Measurements from ENCODE around the gene NOSTRIN.
"Not testable (repeated sequence)": the region's sequence is repeated elsewhere in the genome, so short reads cannot be mapped to it uniquely, and the experiment has no call there.

The NOSTRIN gene, protein sequence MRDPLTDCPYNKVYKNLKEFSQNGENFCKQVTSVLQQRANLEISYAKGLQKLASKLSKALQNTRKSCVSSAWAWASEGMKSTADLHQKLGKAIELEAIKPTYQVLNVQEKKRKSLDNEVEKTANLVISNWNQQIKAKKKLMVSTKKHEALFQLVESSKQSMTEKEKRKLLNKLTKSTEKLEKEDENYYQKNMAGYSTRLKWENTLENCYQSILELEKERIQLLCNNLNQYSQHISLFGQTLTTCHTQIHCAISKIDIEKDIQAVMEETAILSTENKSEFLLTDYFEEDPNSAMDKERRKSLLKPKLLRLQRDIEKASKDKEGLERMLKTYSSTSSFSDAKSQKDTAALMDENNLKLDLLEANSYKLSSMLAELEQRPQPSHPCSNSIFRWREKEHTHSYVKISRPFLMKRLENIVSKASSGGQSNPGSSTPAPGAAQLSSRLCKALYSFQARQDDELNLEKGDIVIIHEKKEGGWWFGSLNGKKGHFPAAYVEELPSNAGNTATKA

DNA sequence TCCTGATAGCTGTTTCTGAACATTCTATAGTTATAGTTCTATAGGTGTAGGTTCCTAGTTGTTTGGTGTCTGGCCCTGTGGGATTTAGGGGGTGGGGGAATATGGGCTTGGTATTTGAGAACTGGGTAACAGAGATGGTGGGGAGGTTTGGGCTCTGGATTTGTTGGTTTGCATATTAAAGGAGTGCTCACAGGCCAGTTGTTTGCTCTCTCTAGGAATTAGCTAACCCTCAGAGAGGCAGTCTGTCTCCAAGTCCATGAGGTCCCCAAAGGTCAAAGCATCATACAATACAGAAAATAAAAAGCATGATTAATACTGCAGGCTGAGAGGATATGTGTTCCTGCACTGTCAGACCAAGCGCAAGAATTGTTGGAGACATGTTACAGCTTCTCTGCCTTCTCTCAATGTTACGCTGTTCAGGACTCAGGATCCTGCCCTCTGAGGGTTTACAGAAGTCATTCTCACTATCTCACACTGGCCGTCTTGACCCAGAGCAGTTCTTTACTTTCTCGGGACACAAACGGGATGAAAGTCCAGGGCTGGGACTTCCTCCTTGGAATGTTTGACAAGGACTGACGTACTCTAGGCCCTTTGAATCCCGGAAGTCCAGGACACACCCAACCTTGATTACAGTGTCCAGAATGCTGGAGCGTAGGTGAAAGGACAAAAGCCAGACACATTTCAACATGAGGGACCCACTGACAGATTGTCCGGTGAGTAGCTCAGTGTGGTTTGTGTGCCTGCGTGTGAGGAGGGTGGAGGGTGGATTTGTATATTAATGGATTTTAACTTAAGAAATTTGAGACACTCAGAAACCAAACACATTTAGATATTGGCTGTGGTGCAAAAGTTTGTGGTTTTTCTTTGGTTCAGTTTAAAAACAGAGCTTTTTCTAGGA, at the start of gene NOSTRIN:
Gene NOSTRIN, plus strand, starts transcription at position 677 of the 898 bp plus-strand sequence. Its CDS starts 10 bp downstream, at position 687.
- no peak for DNase-seq (ENCODE audit: low read depth)

DNA sequence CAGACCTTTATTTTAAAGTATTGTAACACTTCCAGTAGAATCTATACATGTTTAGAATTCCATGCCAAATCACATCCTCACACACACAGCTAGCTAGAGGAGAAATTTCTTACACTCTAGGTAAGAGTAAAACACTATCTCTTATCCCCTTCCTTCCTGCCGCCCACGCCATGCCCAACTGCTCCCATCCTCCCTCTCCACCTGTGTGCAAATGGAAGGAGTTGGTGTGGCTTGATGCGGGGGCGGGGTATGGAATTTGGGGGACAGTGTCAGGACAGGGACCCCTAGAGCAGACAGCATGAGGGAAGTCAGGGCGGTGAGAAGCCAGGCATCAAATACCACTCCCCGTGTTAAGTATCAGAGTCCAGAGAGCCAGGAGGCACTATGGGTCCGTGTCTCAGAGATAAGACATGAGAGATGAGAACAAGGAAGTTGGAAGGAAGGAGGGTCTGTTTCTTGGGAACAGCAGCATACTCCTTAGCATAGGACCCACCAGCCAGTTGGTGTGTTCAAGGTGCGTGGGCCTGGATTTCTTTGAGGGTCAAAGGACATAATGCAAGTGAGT, 48.6 kb upstream of the NOSTRIN start:
- DNase-seq (ENCODE audit: low read depth), result no peak

DNA sequence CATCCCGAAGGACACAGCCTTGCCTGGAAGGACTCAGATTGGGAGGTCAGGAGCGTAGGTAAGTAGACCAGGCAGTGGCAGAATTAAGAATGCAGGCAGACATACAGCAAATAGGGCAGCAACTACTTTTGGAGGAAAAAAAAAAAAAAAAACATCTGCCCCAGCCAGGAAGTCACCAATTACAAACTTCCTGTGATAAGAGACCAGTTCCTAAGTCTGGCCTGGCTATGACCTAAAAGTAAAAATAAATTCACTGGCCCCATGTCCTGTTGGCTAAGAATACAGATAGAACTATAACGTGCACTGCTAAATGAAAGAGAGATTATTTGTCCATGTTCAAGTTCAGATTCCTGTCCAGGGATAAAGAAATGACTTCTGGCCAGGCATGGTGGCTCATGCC, 45.2 kb upstream of the NOSTRIN start:
- DNase-seq (ENCODE audit: low read depth), result no peak

DNA sequence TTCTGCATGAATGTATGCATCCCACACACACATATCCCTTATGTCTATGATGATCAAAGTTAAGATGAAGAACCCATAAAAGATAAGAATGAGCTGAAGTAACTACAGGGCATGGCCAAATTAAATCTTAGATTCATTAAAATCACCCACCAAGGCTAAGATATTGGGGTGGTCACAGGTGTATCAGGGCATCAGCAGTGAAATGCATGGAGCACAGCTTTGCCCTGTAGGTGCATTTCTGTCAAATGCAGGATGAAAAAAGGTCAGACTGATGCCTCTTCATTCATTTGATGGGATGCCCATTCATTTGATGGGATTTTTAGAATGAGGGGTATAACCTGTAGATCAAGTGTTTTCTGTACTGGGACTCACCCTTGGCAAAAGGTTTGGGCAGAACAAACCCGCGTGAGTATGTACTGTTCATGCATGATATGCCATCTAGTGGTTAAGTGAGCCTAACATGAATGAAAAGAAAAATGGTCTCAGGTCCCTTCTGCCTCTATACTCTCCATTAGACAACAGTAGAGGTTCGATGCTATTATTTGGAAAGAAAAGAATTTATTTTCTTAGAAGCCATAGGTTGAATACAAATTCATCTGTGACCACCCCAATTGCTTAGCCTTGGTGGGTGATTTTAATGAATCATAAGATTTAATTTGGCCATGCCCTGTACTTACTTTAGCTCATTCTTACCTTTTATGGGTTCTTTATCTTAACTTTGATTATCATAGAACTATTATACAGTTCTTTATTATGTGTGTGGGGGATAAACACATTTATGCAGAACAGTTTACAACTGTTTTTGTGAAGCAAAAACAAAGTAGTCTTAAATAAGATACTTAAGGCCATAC, 43.2 kb upstream of the NOSTRIN start:
- DNase-seq (ENCODE audit: low read depth), result peak; percentile 62

DNA sequence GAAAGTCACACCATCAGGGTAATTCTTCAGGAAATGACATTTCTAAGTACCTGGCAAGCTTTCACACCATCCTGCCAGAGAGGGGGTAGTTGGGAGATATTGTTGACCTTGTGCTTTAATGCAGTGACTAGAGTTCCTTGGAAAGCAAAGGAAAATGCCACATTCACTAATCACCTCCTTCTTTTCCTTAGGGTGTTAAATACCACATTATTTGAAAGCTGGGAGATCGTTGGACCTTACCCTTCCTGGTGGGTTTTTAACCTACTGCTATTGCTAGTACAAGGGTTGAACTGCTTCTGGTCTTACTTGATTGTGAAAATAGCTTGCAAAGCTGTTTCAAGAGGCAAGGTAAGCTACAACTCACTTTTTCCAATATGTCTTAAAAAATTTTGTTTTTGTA, 37.0 kb upstream of the NOSTRIN start:
- no peak for DNase-seq (ENCODE audit: low read depth)

DNA sequence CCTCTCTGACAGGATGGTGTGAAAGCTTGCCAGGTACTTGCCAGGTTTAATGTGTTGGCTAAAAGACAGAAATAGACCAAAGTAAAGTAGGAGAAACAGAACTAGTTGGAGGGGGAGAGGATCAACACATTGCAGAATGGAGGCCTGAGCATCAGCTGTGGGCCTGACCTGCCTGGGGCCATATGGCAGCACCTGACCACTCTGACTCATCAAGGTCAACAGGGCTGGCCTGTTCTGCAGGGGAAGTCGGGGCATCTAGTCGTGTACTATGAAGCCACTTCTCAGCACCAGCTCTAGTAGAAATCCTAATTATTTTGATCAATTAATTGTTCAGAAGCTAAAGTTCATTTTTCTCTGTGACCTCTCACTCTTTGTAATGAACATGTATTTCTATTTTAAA, 35.8 kb upstream of the NOSTRIN start:
- DNase-seq (ENCODE audit: low read depth), result no peak

DNA sequence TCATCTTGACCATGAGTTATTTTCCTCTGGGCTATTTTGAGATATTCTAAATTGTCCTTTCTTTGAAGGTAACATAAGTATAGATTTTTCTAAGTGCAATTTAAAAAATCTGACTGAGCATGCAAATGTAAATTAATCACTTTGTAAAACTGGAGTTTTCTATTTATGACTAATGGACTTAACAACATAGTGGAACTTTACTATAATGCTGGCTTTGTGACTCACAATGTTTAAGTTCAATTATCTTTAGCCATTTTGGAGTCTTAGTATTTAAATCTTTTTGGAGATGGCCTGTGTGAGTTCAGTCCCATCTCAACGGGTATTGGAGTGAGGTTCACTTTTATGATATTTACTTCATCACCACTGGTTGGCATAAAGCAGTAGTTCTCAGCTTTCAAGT, 35.2 kb upstream of the NOSTRIN start:
- DNase-seq (ENCODE audit: low read depth), result peak; percentile 4

DNA sequence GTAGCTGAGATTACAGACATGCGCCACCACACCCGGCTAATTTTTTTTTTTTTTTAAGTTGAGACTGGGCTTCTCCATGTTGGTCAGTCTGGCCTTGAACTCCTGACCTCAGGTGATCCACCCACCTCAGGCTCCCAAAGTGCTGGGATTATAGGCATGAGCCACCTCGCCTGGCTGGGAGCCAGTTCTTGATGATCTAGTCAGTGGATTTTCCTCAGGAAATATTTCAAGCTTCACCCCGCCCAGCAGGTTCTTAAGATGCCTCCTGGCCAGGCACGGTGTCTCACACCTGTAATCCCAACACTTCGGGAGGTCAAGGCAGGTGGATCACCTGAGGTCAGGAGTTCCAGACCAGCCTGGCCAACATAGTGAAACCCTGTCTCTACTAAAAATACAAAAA, 34.1 kb upstream of the NOSTRIN start:
- DNase-seq (ENCODE audit: low read depth), result not testable (repeated sequence)

DNA sequence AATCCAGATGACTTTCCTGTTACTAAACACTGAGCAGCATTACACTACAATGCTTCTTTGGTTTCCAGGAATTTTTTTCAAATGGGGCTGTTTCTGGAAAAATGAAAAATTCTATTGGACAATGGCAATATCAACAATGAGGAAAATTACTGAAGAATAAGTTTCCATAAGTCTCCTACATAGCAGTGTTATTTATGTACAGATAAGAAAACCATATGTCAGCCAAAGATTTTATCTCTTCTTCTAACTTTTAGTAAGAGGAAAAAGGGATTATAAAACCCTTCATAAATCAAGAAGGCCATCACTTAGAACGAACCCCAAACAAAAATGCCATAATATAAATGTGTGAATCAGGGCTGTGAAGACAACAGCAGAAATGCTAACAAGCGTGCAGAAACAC, 31.6 kb upstream of the NOSTRIN start:
- no peak for DNase-seq (ENCODE audit: low read depth)

DNA sequence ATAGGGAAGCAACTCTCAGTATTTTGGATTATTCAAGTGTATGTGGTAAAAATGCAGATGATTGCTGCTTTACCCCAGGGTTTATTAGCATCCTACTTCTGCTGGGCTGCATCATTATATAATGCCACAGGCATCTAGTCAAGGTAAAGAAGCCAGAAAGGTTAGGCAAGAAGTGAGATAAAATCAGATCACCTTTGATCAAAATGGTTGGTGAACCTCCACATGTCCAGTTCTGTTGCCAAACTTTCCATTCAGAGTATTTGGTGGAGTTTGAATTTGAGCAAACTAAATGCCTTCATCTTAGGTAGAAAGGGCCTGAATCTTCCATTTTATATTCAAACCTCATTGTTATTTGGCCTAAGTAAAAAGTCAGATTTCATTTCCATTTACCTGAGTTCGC, 29.7 kb upstream of the NOSTRIN start:
- DNase-seq (ENCODE audit: low read depth), result no peak

DNA sequence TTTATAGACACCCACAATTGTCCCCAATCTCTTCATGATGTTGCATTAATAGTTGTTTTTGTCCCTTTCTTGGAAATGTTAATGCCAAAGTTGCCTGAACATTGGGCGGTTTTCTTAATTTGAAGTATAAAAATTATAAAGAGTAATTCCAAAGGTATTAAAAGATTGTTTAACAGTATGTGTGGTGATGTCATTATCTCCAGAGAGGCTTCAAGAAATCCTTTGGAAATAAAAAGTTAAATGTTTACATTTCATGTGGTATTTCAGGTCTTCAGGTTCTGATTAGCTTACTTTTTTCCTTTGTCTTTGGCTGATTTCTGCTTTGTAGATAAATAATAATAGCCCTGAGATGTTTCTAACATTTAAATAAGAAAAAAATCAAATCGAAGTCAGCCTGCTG, 29.3 kb upstream of the NOSTRIN start:
- no peak for DNase-seq (ENCODE audit: low read depth)

DNA sequence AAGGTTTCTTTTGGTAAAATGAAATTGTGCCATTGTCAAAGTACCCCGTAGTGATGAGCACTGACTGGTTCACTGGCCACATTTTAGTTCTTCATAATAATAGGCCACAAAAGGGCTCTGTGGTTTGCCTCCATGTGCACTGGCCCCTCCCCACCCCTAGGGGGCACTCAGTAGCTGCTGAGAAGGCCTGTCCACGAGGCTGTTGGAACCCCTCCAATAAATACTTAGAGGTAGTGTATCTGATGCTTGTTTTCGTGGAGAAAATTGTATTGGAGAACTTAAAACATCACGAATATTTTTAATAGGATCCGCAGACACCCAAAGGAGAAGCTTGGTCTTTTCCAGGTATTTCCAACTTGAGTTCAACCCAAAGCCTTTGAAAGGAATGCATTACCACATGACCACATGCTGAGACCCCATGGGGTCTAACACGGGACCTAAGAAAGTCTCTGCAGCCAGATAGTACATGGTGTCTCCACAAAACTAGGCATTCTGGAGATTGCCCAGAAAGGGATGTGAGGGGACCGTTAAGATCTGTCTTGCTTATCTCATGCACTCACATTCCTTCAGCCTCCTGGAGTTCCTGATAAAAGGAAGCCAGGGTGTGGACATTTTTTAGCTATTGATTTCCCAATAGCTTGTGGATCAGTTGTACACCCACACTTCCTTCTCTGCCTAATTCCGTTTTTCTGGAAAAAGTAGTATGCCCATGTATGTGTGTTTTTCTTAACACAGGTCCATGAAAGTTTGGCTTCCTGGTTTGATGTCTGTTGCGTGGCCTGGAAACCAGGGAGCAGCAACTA, 28.5 kb upstream of the NOSTRIN start:
- peak; percentile 70 for DNase-seq (ENCODE audit: low read depth)

DNA sequence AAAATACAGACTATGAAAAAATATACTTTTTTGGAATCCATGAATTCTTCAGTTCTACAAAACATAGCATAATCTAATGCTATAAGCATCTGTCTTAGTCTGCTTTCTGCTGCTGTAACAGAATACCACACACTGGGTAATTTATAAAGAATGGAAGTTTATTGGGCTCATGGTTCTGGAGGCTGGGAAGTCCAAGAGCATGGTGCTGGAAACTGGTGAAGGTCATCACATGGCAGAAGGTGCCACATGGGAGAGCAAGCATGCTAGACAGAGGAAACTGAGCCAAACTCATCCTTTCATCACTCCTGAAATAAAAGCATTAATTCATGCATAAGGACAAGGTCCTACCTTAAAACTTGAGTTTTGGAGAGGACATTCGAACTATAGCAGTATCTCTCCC, 26.6 kb upstream of the NOSTRIN start:
- no peak for DNase-seq (ENCODE audit: low read depth)

DNA sequence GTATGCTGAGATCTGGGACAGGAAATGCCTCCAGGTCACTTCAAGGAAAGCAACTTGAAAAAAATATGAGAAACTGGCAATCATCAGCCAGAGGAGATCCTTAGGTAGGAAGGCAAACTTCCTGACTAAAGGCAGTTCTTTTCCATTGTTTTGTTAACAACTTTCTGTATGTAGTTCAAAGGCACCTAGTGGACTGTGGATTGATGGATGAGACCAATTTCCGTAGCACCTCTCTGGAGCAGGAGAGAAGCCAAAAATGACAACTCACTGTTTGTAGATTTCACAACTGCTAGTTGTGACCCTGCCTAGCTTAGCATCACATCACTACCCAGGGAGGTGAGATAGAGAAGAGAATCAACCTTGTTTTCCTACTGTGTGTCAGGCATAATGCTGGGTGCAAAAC, 21.8 kb upstream of the NOSTRIN start:
- DNase-seq (ENCODE audit: low read depth), result no peak

DNA sequence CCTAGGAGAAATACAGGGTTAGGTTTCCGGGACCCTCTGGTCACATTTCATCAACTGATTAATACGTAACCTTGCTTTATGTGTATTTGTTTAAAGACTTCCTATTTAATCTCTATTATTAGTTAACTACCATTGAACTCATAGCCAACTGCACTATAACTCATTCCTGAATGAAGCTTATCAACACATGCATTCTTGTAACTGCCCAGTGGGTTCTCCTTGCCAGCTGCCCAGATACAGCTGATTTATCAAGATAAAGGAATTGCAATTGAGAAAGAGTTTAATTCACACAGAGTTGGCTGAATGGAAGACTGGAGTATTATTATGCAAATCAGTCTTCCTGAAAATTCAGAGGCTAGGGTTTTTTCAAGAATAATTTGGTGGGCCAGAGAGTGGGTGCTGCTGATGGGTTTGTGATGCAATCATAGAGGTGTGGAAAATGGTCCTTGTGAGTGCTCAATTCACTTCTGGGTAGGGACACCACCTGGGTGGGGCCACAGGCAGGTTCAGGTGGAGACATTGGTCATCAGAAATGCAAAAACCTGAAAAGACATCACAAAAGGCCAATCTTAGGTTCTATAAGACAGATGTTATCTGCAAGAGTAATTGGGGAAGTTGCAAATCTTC, 21.1 kb upstream of the NOSTRIN start:
- no peak for DNase-seq (ENCODE audit: low read depth)

DNA sequence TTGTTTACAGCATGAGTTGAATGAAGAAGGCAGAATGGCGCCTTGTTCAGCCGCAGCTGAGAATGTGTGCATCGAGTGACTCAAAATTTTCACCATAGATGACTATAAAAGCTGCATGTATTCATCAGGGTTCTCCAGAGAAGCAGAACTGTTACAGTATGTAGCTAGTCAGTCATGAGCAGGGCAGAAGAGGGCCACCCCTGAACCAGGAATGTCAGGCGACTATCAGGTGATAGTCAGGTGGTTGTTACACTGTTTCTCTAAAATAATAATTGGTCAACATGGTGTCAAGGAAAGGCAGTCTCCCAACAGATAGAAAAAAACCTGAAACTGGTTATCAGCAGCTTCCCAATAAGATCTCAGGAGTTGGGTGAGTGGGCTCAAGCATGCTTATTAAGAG, 20.2 kb upstream of the NOSTRIN start:
- DNase-seq (ENCODE audit: low read depth), result no peak

DNA sequence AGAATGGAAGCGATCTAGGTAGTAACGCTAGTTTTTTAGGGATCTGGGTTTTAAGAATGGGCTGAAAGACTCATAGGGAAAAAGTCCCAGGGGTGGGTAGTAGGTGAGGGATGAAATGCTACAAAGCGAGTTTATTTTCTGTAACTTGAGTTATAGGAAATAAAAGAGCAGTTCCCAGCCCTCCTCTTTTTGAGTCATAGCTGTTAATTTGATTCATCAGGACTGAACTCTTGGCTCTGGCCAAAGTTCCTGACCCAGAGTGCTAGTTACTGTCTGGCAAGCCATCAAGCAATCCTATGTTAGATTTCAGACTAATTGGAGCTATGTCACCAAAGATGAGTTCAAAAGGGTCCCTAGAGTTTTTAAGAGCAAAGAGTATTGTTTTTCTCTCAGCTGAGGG, 17.4 kb upstream of the NOSTRIN start:
- no peak for DNase-seq (ENCODE audit: low read depth)

DNA sequence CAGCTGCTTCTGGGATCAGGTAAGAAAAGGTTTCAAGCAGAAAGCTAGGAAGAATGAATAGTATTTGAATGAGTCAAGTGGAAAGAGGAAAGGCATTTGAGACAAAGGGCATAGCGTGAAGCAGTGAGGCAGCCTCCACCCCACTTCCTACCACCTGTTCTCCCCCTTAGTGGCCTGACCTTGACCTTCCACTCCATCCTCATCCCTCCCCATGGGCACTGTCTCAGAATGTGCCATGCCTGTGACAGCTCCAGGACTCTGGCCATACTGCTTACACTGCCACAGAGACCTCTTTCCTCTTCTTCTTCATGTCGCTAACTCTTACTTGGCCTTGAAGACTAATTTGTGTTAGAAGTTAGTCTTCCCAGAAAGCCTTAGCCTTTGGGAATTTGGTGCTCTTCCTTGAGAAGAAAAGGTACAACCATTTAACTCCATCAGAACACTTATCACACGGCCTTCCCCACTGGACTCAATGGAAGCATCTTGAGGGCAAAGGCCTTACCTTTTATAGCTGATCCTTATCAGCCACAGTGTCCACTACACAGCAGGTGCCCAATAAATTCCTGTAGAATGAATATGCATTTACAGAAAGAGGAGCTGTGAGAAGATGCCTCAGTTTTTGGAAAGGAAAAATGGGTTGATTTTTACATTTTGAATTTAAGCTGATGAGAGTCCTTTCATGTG, 15.2 kb upstream of the NOSTRIN start:
- no peak for DNase-seq (ENCODE audit: low read depth)

DNA sequence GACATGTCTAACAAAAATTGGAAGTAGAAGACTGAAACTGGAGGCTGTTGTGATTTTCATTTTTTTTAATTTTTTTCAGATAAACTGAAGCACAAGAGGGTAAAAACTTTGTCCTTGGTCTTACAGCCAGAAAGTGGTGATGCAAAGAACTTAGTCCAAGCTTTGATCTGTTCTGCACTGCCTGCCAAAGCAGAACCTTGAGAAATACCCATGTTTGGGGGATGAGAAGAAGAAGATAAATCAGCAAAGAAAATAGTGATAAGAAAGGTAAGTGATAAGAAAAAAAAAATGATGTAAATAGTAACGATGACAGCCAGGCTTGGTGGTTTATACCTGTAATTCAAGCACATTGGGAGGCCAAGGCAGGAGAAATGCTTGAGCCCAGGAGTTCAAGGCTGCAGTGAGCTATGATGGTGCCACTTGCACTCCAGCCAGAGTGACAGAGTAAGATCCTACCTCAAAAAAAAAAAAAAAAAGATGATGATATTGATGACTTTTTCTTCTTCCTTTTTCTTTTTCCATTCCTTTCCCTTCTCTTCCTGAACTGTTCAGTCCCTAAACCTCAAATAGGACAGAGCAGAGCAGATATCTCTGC, 14.6 kb upstream of the NOSTRIN start:
- no peak for DNase-seq (ENCODE audit: low read depth)
